HG02678 (cell line): ENCODE measurements around the gene GLRX3.

Source experiments
- ATAC-seq: cut with Tn5 transposase; IDR thresholded peaks from one replicate; pipeline ENCODE4 v1.9.1; 2021; ENCODE audit warnings: mild to moderate bottlenecking, moderate library complexity; ENCODE audit not compliant: unreplicated experiment

Gene GLRX3

DNA sequence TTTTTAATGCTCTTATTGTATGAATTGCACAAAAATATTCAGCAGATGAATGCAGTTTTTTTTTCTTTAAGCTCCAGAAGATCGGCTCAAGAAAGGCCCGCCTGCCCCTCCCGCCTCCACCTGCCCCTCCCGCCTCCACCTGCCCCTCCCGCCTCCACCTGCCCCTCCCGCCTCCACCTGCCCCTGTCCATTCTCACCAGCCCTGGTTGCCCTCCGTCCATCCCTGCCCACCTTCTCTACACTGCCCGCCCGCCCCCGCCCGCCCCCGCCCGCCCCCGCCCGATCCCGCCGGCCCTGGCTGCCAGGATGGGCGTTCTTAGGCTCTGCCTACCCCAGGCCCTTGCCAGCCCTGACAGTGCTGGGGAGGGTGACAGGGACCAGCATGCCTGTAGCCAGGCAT, 67.4 kb downstream of the GLRX3 start:
- ATAC-seq = no peak

DNA sequence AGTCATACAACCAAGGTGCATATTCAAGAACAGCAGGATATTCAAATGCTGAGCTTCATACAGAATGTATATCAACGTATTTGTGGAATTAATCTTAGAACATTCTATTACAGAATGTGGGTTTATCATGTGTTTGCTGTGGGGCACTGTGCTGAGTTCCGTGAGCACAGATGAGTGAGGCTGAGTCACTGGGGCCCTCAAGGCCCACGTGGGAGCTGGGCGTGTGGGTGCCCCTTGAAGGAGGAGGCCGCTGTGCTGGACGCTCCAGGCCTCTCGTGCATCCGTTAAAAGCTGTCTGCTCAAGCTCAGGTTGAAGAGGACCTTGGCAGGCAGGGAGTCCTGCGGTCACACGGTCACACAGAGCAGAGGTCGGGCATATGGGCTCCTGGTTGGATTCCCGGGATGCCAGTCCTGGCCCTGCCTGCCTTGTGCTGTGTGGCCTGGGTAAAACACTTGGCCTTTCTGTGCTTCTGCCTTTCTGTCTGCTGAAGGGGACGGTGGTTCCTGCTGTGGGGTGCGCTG, 70.1 kb downstream of the GLRX3 start:
- no peak for ATAC-seq

DNA sequence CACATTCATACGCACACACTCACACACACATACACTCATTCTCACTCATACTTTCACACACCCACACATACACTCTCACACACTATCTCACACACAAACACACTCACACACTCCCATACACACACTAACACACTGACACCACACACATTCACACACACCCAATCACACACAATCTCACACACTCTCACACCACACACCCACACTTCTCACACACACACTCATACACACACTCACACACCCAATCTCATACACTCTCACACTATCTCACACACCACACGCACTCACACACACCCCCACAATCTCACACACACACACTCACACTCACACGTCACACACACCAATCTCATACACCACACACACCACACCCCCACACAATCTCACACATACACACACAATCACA, 71.0 kb downstream of the GLRX3 start:
- no peak for ATAC-seq

DNA sequence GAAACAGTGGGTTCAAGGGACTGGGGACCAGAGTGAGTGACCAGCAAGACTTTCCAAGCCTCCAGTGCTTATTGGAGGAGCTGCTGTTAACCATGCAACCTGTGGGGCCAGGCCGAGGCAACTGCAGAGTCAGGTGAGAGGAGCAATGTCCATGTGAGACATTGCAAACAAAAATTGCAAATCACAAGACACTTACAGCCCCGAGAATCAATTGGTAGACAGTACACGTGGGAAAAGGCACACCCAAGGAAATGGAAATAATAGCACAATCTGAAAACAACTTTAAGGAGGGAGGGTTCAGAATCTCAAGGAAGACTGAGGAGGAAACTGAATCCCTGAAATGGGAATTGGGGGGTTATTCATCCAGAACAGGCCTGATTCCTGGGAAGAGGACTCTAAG, 72.6 kb downstream of the GLRX3 start:
- ATAC-seq = no peak

DNA sequence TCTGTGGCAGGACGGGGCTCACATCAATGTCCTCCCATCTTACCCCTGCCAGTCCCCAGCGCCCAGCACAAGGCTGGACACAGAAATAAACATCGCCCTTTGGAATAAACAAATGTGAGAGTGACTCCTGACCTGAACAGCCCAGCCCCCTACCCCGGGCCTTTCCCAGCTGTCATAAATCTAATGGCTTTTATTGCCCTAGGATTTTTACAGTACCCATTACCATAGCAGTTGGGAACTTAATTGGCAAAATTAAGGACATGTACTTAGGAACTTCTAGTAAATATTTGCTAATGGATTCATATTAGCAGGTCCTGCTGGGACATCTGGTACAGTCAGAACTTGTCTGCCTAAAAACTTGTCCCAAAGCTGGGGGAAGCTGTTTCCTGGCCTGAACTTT, 76.6 kb downstream of the GLRX3 start:
- no peak for ATAC-seq

DNA sequence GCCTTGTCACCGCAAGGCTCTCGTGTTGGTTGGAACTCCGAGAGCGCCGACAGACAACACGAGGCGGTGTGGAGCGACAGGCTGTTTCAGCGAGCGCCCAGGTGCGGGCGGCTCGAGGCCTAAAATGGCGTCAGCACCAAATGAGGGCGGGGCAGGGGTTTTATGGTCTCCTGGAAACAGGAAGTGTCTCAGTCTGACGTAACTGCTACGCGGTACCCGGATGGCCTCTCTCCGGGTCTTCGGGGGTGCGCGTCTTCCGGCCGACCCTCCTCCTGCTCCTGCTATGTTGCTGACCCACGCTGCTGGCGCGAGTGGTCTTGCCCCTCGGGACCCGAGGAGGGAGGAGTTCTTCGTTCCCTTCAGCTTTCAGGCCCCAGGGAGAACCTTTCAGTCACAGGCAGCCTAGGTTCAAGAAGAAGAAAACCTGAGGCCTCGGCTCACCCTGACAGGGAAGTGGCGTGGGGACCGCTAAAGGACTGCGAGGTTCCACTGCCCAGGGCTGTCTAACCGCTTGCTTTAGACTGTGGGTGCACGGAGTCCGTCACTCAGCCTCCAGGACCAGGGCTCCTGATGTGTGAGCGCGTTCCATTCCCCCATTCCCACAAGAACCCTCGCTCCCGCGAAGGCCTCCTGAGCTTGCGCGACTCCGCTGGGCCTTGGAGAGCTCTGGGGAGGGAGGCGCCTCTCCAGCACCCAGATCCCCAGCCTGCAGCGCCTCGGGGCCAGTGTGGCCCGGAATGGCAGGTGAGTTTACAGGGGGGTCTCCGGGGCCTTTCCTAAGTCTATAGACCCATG, 77.3 kb downstream of the GLRX3 start:
- no peak for ATAC-seq

DNA sequence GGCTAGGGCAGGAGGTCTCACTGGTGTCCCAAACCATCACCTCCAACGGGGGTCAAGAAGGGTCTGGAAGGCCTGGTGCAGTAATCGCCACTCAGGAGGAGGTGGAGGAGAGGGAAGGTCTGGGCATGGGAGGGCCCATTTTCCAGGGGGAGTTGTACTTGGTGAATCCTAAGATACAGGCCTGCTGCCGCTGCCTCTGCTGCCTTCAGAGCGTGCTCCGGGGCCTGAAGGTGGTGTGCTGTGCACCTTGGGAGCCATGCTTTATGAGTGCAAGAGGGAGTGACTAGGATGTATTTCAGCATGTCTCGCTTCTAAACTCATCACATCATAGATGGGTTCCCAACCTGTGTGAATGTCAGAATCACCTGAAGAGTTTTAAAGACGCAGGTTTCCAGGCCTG, 78.2 kb downstream of the GLRX3 start:
- no peak for ATAC-seq

DNA sequence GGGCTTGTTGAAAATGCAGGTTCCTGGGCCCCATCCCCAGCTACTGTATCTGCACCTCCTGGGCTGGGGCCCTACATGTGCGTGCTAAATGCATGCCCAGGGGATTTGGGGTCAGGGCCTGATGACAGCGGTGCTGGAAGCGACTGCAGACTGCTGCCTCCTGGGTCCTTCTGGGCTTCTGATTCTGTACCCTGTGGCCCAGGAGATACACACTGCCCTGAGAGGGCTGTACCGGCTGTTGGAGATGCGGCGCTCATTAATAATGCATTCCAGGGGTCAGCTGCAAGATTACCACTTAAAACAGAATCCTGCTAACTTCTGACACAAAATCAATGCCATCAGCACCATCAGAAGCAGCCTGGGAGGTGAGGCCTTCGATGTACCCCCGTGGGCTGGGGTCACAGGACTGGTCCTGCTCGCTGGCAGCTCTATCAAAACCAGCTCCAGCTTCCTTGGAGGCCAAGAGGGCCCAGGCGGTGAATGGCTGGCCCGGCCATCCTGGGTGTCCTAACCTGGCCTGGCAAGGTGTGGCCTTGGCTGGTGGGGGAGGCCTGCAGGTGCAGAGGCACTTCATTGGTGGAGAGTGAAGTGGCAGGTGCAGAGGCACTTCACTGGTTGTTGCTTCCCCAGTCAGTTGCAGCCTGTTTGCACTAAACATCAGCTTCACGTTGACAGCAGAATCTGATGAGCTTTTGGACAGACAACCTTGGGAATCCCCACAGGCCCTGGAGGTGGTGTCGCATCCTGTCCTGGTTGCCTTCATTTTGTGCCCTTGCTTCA, 79.2 kb downstream of the GLRX3 start:
- ATAC-seq = no peak

DNA sequence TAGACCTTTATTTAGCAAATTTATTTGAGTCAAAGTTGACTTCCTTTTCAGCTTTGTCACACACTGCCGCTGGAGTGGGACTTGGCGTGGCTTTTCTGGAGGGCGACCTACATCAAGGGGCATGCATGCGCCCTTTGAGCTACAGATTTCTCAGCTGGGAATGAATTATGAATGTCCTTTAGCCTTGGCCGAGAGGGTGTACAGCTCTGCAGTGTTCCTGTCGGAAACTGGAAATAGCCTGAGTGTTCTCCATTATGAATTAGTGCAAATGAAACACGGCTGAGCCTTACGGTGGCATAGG, 79.7 kb downstream of the GLRX3 start:
- no peak for ATAC-seq

DNA sequence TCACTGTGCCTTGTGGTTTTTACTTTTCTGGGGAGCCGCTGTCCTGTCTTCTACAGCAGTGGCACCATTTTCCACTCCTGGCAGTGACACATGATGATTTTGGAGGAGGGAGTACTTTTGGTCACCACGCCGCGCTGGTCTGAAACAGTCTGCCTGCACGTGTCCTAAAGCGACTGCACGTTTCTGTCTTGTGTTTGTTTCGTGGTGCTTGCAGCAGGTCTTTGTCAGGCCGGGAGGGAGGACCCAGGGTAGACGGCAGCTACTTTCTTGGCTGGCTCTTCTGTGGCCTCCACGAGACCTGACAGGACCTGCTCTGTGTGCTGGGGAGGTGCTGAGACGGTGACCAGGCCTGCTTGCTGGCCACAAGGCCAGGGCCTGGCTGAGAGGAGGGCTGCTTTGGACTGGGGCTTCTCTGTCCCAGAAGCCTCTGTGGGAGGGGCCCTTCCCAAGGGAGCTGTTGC, 82.0 kb downstream of the GLRX3 start:
- ATAC-seq = no peak

DNA sequence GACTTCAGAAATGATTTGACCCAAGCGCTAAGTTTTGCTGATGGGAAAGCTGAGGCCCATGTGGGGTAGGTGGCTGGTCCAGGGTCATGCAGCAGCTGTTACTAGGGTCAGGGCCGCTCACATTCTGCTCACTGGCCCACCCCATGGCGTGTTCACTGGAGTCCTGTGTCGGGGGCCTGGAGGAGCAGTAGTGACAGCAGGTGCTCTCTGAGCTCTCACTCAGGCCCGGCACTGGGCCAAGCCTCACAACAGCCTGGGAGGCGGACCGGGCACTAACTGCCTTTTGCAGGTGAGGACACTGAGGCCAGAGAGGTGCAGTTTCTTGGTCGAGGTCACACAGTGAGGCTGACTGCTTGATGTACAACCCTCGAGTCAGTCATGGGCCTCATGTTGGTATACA, 82.7 kb downstream of the GLRX3 start:
- no peak for ATAC-seq

DNA sequence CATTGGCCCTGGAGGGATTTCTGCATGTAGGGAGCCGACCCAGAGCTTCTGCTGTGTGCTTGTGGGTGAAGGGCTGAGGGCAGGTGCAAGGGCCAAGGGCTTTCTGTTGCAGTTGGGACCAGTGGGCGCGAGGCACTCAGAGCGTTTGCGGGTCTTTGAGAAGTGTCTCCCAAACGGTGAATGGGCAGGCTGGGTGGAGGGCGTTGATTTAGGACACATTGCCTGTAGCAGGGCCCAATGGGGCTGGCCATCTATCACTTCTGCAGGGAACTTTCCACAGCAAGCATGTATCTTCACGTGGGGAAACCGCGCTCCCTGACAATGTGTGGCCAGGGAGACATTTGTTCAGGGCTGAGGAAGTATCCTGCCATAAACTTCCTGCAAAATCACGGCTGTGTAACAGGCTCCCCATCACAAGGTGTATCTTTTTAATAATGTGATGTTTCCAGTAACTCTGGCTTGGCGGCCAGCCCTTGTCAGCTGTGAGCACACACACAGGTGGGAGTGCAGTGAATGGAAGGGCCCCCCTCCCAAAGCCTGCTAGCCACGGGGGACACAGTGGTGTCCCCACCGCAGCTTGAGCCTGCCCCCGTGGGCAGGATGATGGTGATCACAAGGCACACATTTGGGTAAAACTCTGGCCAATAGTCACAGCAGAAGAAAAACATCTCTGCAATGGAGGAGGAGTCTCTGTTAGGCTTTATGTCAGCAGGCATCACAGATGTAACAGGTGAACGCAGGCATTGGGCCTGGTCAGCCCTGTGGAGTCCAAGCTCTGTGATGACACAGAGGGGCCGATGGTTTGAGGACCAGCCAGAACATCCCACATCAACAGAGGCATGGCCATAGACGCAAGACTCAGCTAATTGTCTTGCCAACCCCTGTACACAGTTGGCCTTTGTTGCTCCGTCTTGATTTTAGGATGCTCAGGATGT, 84.3 kb downstream of the GLRX3 start:
- no peak for ATAC-seq

DNA sequence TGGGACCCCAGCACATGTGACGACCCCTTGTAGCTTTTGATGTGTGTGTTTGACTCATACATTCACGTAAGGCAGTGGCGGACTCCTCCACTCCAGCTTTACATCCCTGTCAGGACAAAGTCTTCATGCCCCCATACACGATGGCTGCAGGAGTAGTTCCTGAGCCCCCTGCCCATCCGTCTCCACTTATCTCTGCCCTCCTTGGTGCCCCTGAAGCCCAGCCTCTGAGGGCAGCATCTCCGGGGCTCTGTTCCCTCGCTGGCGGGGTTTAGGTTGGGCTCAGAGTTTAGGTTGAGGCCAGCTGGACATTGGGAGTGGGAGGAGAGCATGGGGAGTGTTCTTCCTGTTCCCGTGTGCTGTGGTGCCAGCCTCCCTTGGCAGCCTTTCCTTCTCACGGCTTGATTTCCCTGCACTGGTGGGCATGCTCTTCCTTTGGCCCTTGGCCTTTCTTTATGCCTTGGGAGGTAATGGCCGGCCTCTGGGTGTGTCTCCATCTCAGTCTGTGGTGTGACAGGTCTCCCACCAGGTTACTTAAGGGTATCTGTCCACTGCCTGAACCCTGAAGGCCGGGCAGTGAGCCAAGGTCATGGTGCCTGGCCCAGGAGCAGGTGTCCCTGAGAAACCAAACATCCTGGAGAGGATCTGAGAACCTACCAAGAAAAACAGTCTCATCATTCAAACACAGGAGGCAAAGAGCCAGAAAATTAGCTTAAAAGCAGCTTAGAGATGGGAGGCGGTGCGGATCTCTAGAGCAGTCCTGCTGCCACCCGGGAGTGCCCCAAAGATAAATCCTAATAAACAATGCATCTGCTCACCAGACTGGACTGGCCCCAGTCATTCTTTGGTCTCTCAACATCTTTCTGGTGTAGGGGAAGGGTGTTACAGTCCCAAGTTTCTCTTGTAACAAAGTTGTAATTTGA, 85.5 kb downstream of the GLRX3 start:
- no peak for ATAC-seq

DNA sequence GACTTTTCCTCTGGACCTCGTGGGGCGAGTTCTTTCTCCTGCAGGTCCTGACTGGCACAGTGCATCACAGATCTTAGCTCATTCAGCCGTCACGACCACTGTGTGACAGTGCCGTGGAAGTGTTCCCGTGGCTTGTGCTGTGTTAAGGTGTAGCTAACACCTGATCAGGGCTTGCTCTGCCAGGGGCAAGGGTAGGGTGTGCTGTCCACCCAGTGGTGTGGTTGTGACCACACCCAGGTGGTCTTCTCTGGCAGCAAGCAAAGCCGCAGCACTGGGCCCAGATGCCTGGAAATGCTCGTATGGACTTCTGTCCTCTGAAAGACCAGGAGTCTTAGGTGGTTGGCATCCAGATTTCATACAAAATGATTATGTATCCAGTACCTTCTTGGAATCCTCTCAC, 86.2 kb downstream of the GLRX3 start:
- no peak for ATAC-seq

DNA sequence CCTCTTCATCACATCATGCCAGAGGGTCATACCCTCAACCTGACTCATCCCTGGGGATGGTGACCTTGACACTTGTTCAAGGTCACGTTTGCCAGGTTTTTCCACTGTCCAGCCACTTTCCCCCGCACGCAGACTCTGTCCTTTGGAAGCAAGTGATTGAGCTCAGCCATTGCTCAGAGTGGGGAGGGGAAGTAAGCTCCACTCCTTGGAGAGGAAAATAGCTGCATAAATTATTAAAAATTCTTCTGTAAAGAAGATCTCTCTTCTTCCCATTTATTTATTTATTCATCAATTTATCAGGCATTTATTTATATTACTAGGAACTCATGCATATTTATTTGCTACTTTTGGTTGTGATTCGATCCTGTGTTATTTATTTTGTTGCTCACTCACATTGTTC, 88.0 kb downstream of the GLRX3 start:
- no peak for ATAC-seq

DNA sequence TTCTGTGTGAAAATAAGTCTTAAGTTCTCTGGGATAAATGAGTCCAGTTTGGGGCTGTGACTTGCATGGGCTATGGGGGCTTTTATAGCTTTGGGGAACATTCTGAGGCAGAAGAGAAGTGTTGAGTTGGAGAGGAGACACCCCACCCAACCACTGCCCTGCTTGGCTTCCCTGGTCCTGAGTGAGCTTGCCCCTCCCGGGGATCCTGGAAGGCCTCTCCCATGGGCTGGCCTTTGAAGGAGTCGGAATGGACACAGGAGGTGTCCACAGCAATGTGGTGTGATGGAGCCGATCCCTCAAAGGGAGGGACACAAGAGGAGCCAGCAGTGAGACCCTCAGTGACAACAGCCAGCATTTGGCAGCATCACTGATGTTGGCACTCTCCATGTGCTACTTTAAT, 89.8 kb downstream of the GLRX3 start:
- ATAC-seq = no peak

DNA sequence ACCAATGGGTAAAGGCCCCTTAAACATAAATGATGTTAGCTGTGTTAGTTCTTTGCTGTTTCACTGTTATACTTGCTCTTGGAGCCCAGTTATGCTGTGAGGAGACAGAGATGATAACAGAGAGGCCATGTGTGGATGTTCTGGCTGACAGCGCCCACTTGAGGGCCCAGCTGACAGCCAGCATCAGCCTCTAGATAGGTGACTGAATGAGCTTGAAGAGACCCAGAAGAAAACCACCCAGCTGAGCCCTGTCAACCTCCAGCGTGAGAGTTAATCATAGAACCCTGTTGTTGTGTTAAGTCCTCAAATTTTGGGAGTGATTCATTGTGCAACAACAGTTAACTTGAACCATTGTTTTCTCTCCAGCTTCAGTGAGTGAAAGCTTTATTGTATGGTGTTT, 91.7 kb downstream of the GLRX3 start:
- no peak for ATAC-seq
